PFSK-1 (cell line): ENCODE measurements around the gene KDM4B.

Experiments used
- FOXP2 ChIP-seq: optimal IDR thresholded peaks from 2 replicates; pipeline ENCODE3; 2011; ENCODE audit warnings: borderline replicate concordance, control low read depth, inconsistent platforms; ENCODE audit not compliant: insufficient read depth; ENCODE audit errors: extremely low read length, extremely low read depth
- POLR2AphosphoS5 ChIP-seq: IDR thresholded peaks from 2 replicates; pipeline ENCODE4 v1.6.1; 2012; ENCODE audit warnings: low read depth, mild to moderate bottlenecking, control low read depth, low read length, moderate library complexity
- REST ChIP-seq, 2 experiments: IDR thresholded peaks; 2 replicates each; pipeline versions ENCODE4 v1.6.1 to v1.8.0; 2011 to 2012; ENCODE audit warnings: low read depth in 2 of 2, low read length in 2 of 2, control low read depth in 1 of 2, inconsistent platforms in 1 of 2, mild to moderate bottlenecking in 1 of 2, moderate library complexity in 1 of 2; ENCODE audit not compliant: insufficient read depth in 1 of 2
- SIN3A ChIP-seq: IDR thresholded peaks from 2 replicates; pipeline ENCODE4 v1.6.1; 2012; ENCODE audit warnings: mild to moderate bottlenecking, low read length, moderate library complexity, borderline replicate concordance; ENCODE audit not compliant: insufficient read depth
- TAF1 ChIP-seq: IDR thresholded peaks from 2 replicates; pipeline ENCODE4 v1.6.1; 2012; ENCODE audit warnings: low read length, control low read depth, borderline replicate concordance; ENCODE audit not compliant: insufficient read depth

KDM4B gene

GRCh38 chr19:5177745-5178450 lies 209.0 kb downstream of the KDM4B start:
- no peak for TF ChIP-seq REST (IDR thresholded peaks at IDR 0.05; ENCODE audit: insufficient read depth in 1 of 2, low read depth in 2 of 2, low read length in 2 of 2)
- TF ChIP-seq TAF1 = no peak
- no peak for TF ChIP-seq FOXP2
- no peak for TF ChIP-seq SIN3A
- no peak for TF ChIP-seq POLR2AphosphoS5

GRCh38 chr19:5178841-5179240 lies 209.9 kb downstream of the KDM4B start:
- TF ChIP-seq FOXP2 = no peak
- TF ChIP-seq POLR2AphosphoS5 = no peak
- no peak for TF ChIP-seq REST (IDR thresholded peaks at IDR 0.05; ENCODE audit: insufficient read depth in 1 of 2, low read depth in 2 of 2, low read length in 2 of 2)
- TF ChIP-seq SIN3A = no peak
- TF ChIP-seq TAF1 = no peak

GRCh38 chr19:5179256-5179655 lies 210.3 kb downstream of the KDM4B start:
- no peak for TF ChIP-seq FOXP2
- no peak for TF ChIP-seq POLR2AphosphoS5
- no peak for TF ChIP-seq REST (IDR thresholded peaks at IDR 0.05; ENCODE audit: insufficient read depth in 1 of 2, low read depth in 2 of 2, low read length in 2 of 2)
- TF ChIP-seq SIN3A = no peak

- TF ChIP-seq FOXP2 (no peak), POLR2AphosphoS5 (no peak)
Measured at GRCh38 chr19:5181329-5181728, 212.4 kb downstream of the KDM4B start.

GRCh38 chr19:5182751-5183150 lies 213.8 kb downstream of the KDM4B start:
- TF ChIP-seq REST (IDR thresholded peaks at IDR 0.05; ENCODE audit: insufficient read depth in 1 of 2, low read depth in 2 of 2, low read length in 2 of 2) (no peak), SIN3A (no peak), POLR2AphosphoS5 (no peak), TAF1 (no peak), FOXP2 (no peak)
